GM12878 (cell line): Measurements from ENCODE around the gene PRR11. TPM values are rescaled to one million over a fixed set of nuclear protein-coding genes. Genes with fewer than 3 reads are reported as not detected.
"Not testable (repeated sequence)": the region's sequence is repeated elsewhere in the genome, so short reads cannot be mapped to it uniquely, and the experiment has no call there.

Source experiments
- ATAC-seq: fragments of 200-7000 bp; cut with Tn5 transposase; 3 replicates; pipeline ENCODE4 v1.9.1; 2020; ENCODE audit warnings: mild to moderate bottlenecking, moderate library complexity
- BruUV-seq: library from RNA; stranded (reverse); fragments of 400-500 nt; replicated peaks from 2 replicates; lab custom pipeline; 2021; lab: Mats Ljungman, UMichigan
- CTCF ChIA-PET: fragments of 300-600 bp; sonication (Branson Sonifier 250); formaldehyde crosslinking; extraction: SDS; loops from one replicate; lab custom pipeline; 2021; ENCODE audit warnings: inconsistent platforms; lab: Yijun Ruan, JAX
- POLR2A ChIA-PET: fragments of 350-600 bp; formaldehyde crosslinking; extraction: SDS; loops from one replicate; lab custom pipeline; 2021; ENCODE audit warnings: inconsistent platforms; lab: Charles Lee
- RAD21 ChIA-PET: fragments of 300-600 bp; sonication (Branson Sonifier 250); formaldehyde crosslinking; loops from one replicate; lab custom pipeline; 2023; ENCODE audit warnings: antibody characterized with exemption; ENCODE audit not compliant: unreplicated experiment; lab: Charles Lee
- SMC1A ChIA-PET: fragments of 300-600 bp; sonication (Branson Sonifier 250); formaldehyde crosslinking; loops from one replicate; lab custom pipeline; 2023; ENCODE audit not compliant: unreplicated experiment, uncharacterized antibody; lab: Charles Lee
- DNase-seq: peaks from one replicate; pipeline ENCODE4 v3.0.0-alpha.2; 2011; ENCODE audit warnings: low read depth, low spot score
- FAIRE-seq: peaks from 3 replicates; lab custom pipeline; 2011; peaks lifted over from hg19 to GRCh38; lab: Jason Lieb, UNC
- H2AFZ ChIP-seq: 2 replicates; pipeline ENCODE4 v1.6.0; 2011; ENCODE audit warnings: low read depth, low read length, control low read depth; ENCODE audit not compliant: control insufficient read depth
- H3K27ac ChIP-seq: 2 replicates; pipeline ENCODE4 v1.5.1; 2011; ENCODE audit warnings: control low read depth; ENCODE audit not compliant: control insufficient read depth, insufficient read depth
- H3K27me3 ChIP-seq, 2 experiments: replicated peaks in 1 of 2; 2 replicates each; pipeline versions ENCODE4 v1.6.0 to v1.6.1; 2011; ENCODE audit warnings: low read length in 1 of 2; ENCODE audit not compliant: control insufficient read depth in 2 of 2, insufficient read depth in 2 of 2
- H3K36me3 ChIP-seq, 2 experiments: 2 replicates each; pipeline ENCODE4 v1.5.1; 2011; ENCODE audit warnings: low read length in 1 of 2; ENCODE audit not compliant: control insufficient read depth in 2 of 2, insufficient read depth in 2 of 2
- H3K4me1 ChIP-seq: 2 replicates; pipeline ENCODE4 v1.6.1; 2011; ENCODE audit warnings: mild to moderate bottlenecking, low read length, moderate library complexity, mixed read lengths; ENCODE audit not compliant: control insufficient read depth, insufficient read depth
- H3K4me2 ChIP-seq: 2 replicates; pipeline ENCODE4 v1.6.0; 2011; ENCODE audit warnings: control low read depth; ENCODE audit not compliant: control insufficient read depth, insufficient read depth
- H3K4me3 ChIP-seq: fragments of 200-600 bp; sonication (generic); 2 replicates; pipeline ENCODE4 v1.5.1; 2016
- H3K79me2 ChIP-seq: 2 replicates; pipeline ENCODE4 v1.6.0; 2011; ENCODE audit warnings: low read length; ENCODE audit not compliant: control insufficient read depth, insufficient read depth
- H3K9ac ChIP-seq: 2 replicates; pipeline ENCODE4 v1.8.0; 2011; ENCODE audit warnings: low read length, control low read depth, mixed read lengths; ENCODE audit not compliant: control insufficient read depth, insufficient read depth
- H3K9me3 ChIP-seq: replicated peaks from 3 replicates; pipeline ENCODE4 v1.5.1; 2011; ENCODE audit warnings: mild to moderate bottlenecking, low read length; ENCODE audit not compliant: control insufficient read depth, insufficient read depth
- H4K20me1 ChIP-seq: 2 replicates; pipeline ENCODE4 v1.6.0; 2011; ENCODE audit not compliant: control insufficient read depth, insufficient read depth
- IRF3 ChIP-seq: fragments of 450-650 bp; IDR thresholded peaks from 2 replicates; pipeline ENCODE4 v1.6.1; 2014; ENCODE audit warnings: mild to moderate bottlenecking
- RBBP5 ChIP-seq: fragments of 200-600 bp; sonication (generic); conservative IDR thresholded peaks from 2 replicates; pipeline ENCODE4 v1.6.1; 2016
- SPI1 ChIP-seq: IDR thresholded peaks from 2 replicates; pipeline ENCODE4 v1.6.1; 2011; ENCODE audit warnings: low read depth, mild to moderate bottlenecking, low read length, moderate library complexity, borderline replicate concordance; ENCODE audit not compliant: insufficient read depth
- ZBTB33 ChIP-seq: fragments of 450-650 bp; IDR thresholded peaks from 2 replicates; pipeline ENCODE4 v1.6.1; 2017; ENCODE audit warnings: mild to moderate bottlenecking
- WGBS: methylation state at CpG from one replicate; pipeline ENCODE4 v1.1.6; 2016; ENCODE audit warnings: low lambda C conversion rate; ENCODE audit not compliant: insufficient replicate concordance, insufficient coverage; ENCODE audit errors: missing lambda C conversion rate; 5-methylcytosine and 5-hydroxymethylcytosine counted together
- in situ Hi-C: fragments of 300-500 bp; cut with MboI; formaldehyde crosslinking; loops from 9 replicates; pipeline ENCODE4 v1.14.3; 2018; ENCODE audit warnings: mixed read lengths
- intact Hi-C: fragments of 100-400 bp; cut with micrococcal nuclease; formaldehyde crosslinking; loops from one replicate; pipeline ENCODE4 v1.14.2; 2022; ENCODE audit not compliant: unreplicated experiment
- polyA plus RNA-seq, 11 experiments: library from polyadenylated mRNA; depleted of rRNA in 4 of 11; unstranded in 6 of 11; stranded (reverse) in 5 of 11; fragments of >200 nt; fragmentation: Nextera tagmentation in 4 of 11; fragmentation: Illumina TruSeq in 1 of 11; extraction: Ambion mirVana in 4 of 11; extraction: Trizol in 1 of 11; gene quantifications; 1 replicate in 1 of 11; 2 replicates in 10 of 11; pipeline versions ENCODE4 v1.2.1 to v1.2.3, GENCODE V29; 2011 to 2016; ENCODE audit warnings: inconsistent platforms in 2 of 11, missing spikeins in 2 of 11, low read depth in 1 of 11
- total RNA-seq, 4 experiments: library from RNA; depleted of rRNA in 3 of 4; stranded (reverse); fragments of >200 nt in 3 of 4; fragmentation: Illumina TruSeq in 1 of 4; extraction: Trizol in 1 of 4; gene quantifications; 2 replicates each; pipeline versions ENCODE4 v1.2.1 to v1.2.3, GENCODE V29; 2013 to 2021
- TF ChIP-seq, protein P1 (sequence below): fragments of 450-650 bp; IDR thresholded peaks from 2 replicates; pipeline ENCODE4 v1.6.1; 2017; ENCODE audit warnings: antibody characterized with exemption, mild to moderate bottlenecking, moderate library complexity

Gene PRR11
- total and polyA plus RNA-seq, 10 of the 15 experiments (the other 5 are each of a cell fraction or from before 2014, with no cell fraction given), result 20.8 to 97.0 (median 48.3) TPM

DNA sequence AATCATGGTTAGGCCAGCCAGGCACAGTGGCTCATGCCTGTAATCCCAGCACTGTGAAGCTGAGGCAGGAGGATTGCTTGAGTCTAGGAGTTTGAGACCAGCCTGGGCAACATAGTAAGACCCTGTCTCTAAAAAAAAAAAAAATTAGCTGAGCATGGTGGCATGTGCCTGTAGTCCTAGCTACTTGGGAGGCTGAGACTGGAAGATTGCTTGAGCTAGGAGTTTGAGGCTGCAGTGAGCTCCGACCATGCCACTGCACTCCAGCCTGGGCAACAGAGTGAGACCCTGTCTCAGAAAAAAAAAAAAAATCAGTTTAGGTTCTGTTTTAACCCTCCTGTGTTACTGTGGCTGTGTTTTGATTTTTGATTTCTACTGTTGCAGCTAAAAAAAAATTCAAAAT lies 73.0 kb downstream of the PRR11 start:
- POLR2A ChIA-PET, result interaction anchor here (0.6 kb wide), 2 partner anchors 46 to 535 kb away, joined by 3 read pairs; no protein-coding TSS in a partner anchor
- H3K4me3 ChIP-seq, FAIRE-seq, DNase-seq, H3K9me3 ChIP-seq, ATAC-seq, in situ Hi-C loops, H3K4me1 ChIP-seq, H3K79me2 ChIP-seq, H3K9ac ChIP-seq, H4K20me1 ChIP-seq, H2AFZ ChIP-seq, intact Hi-C loops, H3K36me3 ChIP-seq, H3K4me2 ChIP-seq, H3K27ac ChIP-seq, BruUV-seq, H3K27me3 ChIP-seq: not testable (repeated sequence)
- CTCF ChIA-PET, result interaction anchor here (0.5 to 1.0 kb wide), 3 partner anchors 11 to 1715 kb away, joined by 3 to 4 read pairs (median 3); no protein-coding TSS in a partner anchor
- SMC1A ChIA-PET, result interaction anchor here (0.6 to 1.4 kb wide), 3 partner anchors 8 to 505 kb away, joined by 3 to 5 read pairs (median 5); partner anchors contain the start of gene GDPD1
- RAD21 ChIA-PET, result interaction anchor here (0.7 kb wide), 1 partner anchor 213 kb away, joined by 3 read pairs; no protein-coding TSS in a partner anchor
- WGBS, result 33% methylated on average over 1 of the region's 1 CpG

GRCh38 chr17:59230764-59231163 lies 75.2 kb downstream of the PRR11 start:
- no peaks in the 10 kb centered on the region for H3K36me3 ChIP-seq
- 54% methylated on average over 3 of the region's 3 CpGs for WGBS

More at GRCh38 chr17:59230764-59231163, 75.2 kb downstream of the PRR11 start:
- Histone ChIP-seq H2AFZ (no peak overlapping the region), H3K4me1 (no peaks in the 10 kb centered on the region), H4K20me1 (no peaks in the 10 kb centered on the region), H3K27ac (no peak overlapping the region), H3K9me3 (no peaks in the 10 kb centered on the region), H3K9ac (no peak overlapping the region), H3K4me2 (no peak overlapping the region), H3K27me3 (no peaks in the 10 kb centered on the region), H3K4me3 (no peak overlapping the region), H3K79me2 (no peaks in the 10 kb centered on the region)
- DNase-seq (no peak), FAIRE-seq (no peak), ATAC-seq (no peak)
- in situ Hi-C loops, result no loop called here
- intact Hi-C loops, result no loop called here
- SMC1A ChIA-PET, result interaction anchor here (0.6 to 1.6 kb wide), 2 partner anchors 19 to 816 kb away, joined by 3 read pairs; no protein-coding TSS in a partner anchor
- TF ChIP-seq, protein P1, sequence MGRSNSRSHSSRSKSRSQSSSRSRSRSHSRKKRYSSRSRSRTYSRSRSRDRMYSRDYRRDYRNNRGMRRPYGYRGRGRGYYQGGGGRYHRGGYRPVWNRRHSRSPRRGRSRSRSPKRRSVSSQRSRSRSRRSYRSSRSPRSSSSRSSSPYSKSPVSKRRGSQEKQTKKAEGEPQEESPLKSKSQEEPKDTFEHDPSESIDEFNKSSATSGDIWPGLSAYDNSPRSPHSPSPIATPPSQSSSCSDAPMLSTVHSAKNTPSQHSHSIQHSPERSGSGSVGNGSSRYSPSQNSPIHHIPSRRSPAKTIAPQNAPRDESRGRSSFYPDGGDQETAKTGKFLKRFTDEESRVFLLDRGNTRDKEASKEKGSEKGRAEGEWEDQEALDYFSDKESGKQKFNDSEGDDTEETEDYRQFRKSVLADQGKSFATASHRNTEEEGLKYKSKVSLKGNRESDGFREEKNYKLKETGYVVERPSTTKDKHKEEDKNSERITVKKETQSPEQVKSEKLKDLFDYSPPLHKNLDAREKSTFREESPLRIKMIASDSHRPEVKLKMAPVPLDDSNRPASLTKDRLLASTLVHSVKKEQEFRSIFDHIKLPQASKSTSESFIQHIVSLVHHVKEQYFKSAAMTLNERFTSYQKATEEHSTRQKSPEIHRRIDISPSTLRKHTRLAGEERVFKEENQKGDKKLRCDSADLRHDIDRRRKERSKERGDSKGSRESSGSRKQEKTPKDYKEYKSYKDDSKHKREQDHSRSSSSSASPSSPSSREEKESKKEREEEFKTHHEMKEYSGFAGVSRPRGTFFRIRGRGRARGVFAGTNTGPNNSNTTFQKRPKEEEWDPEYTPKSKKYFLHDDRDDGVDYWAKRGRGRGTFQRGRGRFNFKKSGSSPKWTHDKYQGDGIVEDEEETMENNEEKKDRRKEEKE, result no peak
- TF ChIP-seq SPI1 (no peak), IRF3 (no peak), RBBP5 (no peak), ZBTB33 (no peak)
- no TSS peak for BruUV-seq
- POLR2A ChIA-PET, result interaction anchor here (0.6 to 1.3 kb wide), 3 partner anchors 19 to 538 kb away, joined by 3 to 5 read pairs (median 3); no protein-coding TSS in a partner anchor
- RAD21 ChIA-PET, result interaction anchor here (0.6 kb wide), 1 partner anchor 117 kb away, joined by 4 read pairs; no protein-coding TSS in a partner anchor
- CTCF ChIA-PET, result interaction anchor here (0.6 kb wide), 1 partner anchor 1387 kb away, joined by 3 read pairs; no protein-coding TSS in a partner anchor
